ENCODE data around the gene SORL1-AS1.

The SORL1-AS1 gene

DNA sequence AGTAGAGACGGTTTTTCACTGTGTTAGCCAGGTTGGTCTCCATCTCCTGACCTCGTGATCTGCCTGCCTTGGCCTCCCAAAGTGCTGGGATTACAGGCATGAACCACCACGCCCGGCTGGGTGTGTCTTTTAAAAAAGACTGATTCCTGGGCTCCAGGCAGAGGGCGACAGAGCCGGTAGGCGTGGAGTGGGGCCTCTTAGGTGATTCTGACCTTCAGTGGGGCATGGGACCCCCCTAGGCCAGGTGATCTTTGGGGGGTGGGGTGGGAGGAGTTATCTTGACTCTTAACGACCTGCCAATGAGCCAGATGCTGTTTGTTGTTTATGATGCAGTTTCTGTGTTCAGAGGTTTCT, 12.9 kb upstream of the SORL1-AS1 start:
- Histone ChIP-seq H3K79me2 (ENCODE audit: control insufficient read depth, insufficient read depth, low read length) (no peaks in the 10 kb centered on the region), H3K36me3 (ENCODE audit: control insufficient read depth in 2 of 2, extremely low read depth in 1 of 2, insufficient read depth in 2 of 2, low read length in 2 of 2) (no peaks in the 10 kb centered on the region), H3K27me3 (ENCODE audit: control insufficient read depth in 2 of 2, insufficient read depth in 2 of 2, low read length in 2 of 2) (peaks cover 0 to 2% of the 10 kb centered on the region in 2 experiments), H3K4me2 (ENCODE audit: insufficient read depth, low read length) (no peak overlapping the region), H3K9me3 (replicated peaks; ENCODE audit: control insufficient read depth, insufficient read depth, low read length) (no peaks in the 10 kb centered on the region), H3K4me3 (replicated peaks in 1 of 3; ENCODE audit: insufficient read depth in 1 of 3, low read depth in 1 of 3, low read length in 3 of 3) (no peak overlapping the region), H3K9me1 (replicated peaks; ENCODE audit: control insufficient read depth, extremely low read depth, insufficient read depth, low read length) (no peaks in the 10 kb centered on the region), H4K20me1 (replicated peaks; ENCODE audit: control insufficient read depth, extremely low read depth, insufficient read depth, low read length) (no peaks in the 10 kb centered on the region), H3K4me1 (ENCODE audit: control insufficient read depth, extremely low read depth, insufficient read depth, low read length) (peaks cover 32% of the 10 kb centered on the region), H2AFZ (ENCODE audit: low read depth, low read length) (no peak overlapping the region), H3K9ac (replicated peaks; ENCODE audit: extremely low read depth, insufficient read depth, low read length) (no peak overlapping the region), H3K27ac (ENCODE audit: insufficient read depth, low read depth, low read length) (no peak overlapping the region)
- TF ChIP-seq POLR2AphosphoS5 (IDR thresholded peaks at IDR 0.05; ENCODE audit: insufficient read depth, low read depth, low read length), result no peak
- dilution Hi-C loops (cut with MboI; ENCODE audit: extremely low pct_ligation_motif_present, low sequenced_read_pairs), result no loop called here
- ChIA-PET CTCF (interaction anchor here (1.3 to 2.7 kb wide), 3 partner anchors 18 to 125 kb away, joined by 4 to 10 read pairs (median 9); no protein-coding TSS in a partner anchor), POLR2A (no interaction called here)
- FAIRE-seq (no peak), DNase-seq (ENCODE audit: low read depth, low spot score) (no peak)
- intact Hi-C loops (cut with micrococcal nuclease), result loop anchor here (1.0 to 5.0 kb wide), 4 partner anchors 17 to 848 kb away; partner anchors contain the start of gene SC5D
- no TSS peak for BruUV-seq (replicated peaks)

DNA sequence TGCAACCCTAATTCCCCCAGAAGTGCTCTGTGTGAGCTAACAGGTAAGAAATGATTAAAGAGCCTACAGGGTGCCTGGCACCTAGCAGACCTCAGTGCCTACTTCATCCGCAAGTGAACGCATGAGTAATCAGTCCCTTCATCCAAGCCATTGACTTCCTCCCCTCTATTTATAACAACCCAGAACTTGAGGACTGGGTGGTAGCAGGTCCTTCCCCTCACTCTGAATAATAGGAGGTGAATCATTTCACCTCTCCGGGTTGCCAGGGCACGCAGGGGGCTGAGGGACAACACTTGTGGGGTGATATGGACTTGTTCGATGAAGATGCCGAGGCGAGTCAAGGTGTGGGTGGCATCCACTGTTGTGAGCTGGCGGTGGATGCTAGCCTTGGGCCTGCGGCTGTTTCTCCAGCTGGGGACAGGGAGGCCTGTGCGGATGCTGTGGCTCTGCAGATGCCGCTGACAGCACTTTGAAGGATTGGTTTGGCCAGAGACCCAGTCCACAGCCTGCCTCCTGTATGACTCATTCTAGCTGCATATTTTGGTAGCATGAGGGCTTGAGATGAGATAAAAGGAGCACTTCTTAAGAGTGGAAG, 11.7 kb upstream of the SORL1-AS1 start:
- dilution Hi-C loops (cut with MboI; ENCODE audit: extremely low pct_ligation_motif_present, low sequenced_read_pairs), result no loop called here
- no peaks in the 10 kb centered on the region for H3K79me2 ChIP-seq (ENCODE audit: control insufficient read depth, insufficient read depth, low read length)
- CTCF ChIA-PET, result interaction anchor here (0.5 to 1.3 kb wide), 4 partner anchors 12 to 17 kb away, joined by 3 to 4 read pairs (median 4); partner anchors contain the start of gene SORL1

More for the DNA sequence above, 11.7 kb upstream of the SORL1-AS1 start:
- Histone ChIP-seq H3K9ac (replicated peaks; ENCODE audit: extremely low read depth, insufficient read depth, low read length) (no peak overlapping the region), H4K20me1 (replicated peaks; ENCODE audit: control insufficient read depth, extremely low read depth, insufficient read depth, low read length) (no peaks in the 10 kb centered on the region), H3K27me3 (ENCODE audit: control insufficient read depth in 2 of 2, insufficient read depth in 2 of 2, low read length in 2 of 2) (peaks cover 0 to 2% of the 10 kb centered on the region in 2 experiments), H3K27ac (ENCODE audit: insufficient read depth, low read depth, low read length) (peak overlapping the region; percentile 3), H3K36me3 (ENCODE audit: control insufficient read depth in 2 of 2, extremely low read depth in 1 of 2, insufficient read depth in 2 of 2, low read length in 2 of 2) (no peaks in the 10 kb centered on the region), H2AFZ (ENCODE audit: low read depth, low read length) (no peak overlapping the region), H3K9me1 (replicated peaks; ENCODE audit: control insufficient read depth, extremely low read depth, insufficient read depth, low read length) (no peaks in the 10 kb centered on the region), H3K4me2 (ENCODE audit: insufficient read depth, low read length) (peak overlapping the region; percentile 14), H3K9me3 (replicated peaks; ENCODE audit: control insufficient read depth, insufficient read depth, low read length) (no peaks in the 10 kb centered on the region), H3K4me1 (ENCODE audit: control insufficient read depth, extremely low read depth, insufficient read depth, low read length) (peaks cover 32% of the 10 kb centered on the region), H3K4me3 (replicated peaks in 1 of 3; ENCODE audit: insufficient read depth in 1 of 3, low read depth in 1 of 3, low read length in 3 of 3) (no peak overlapping the region)
- no TSS peak for BruUV-seq (replicated peaks)
- intact Hi-C loops (cut with micrococcal nuclease), result loop anchor here (1.0 kb wide), 1 partner anchor 12 kb away; the partner anchor contains the start of genes SORL1 and SORL1-AS1
- FAIRE-seq (peak; percentile 85), DNase-seq (ENCODE audit: low read depth, low spot score) (peak; percentile 58)
- TF ChIP-seq FOS (IDR thresholded peaks at IDR 0.05; ENCODE audit: borderline replicate concordance, insufficient read depth, low read length) (peak; percentile 73), JUN (IDR thresholded peaks at IDR 0.05; ENCODE audit: borderline replicate concordance, insufficient read depth, insufficient read length, low read depth) (peak; percentile 52), GATA2 (IDR thresholded peaks at IDR 0.05; ENCODE audit: insufficient read depth, insufficient read length, low read depth, low read length) (no peak)
- POLR2A ChIA-PET, result no interaction called here
